Measurements from ENCODE around the gene C1QTNF3. TPM values are rescaled to one million over a fixed set of nuclear protein-coding genes. Genes with fewer than 3 reads are reported as not detected.

C1QTNF3 gene
- total RNA-seq, 2 experiments from 2014 or later, result 1.3 to 1.4 TPM

- intact Hi-C loops (cut with micrococcal nuclease), result no loop called here
- POLR2A ChIA-PET, result interaction anchor here (0.6 to 1.3 kb wide), 2 partner anchors 11 to 14 kb away, joined by 3 read pairs; no protein-coding TSS in a partner anchor
Measured at GRCh38 chr5:34008802-34009201, 34.2 kb downstream of the C1QTNF3 start.

GRCh38 chr5:34007621-34008600, 35.1 kb downstream of the C1QTNF3 start, which contains the start of gene AMACR:
Gene AMACR, minus strand, starts transcription at chr5:34008050. Its CDS starts 31 bp downstream, at chr5:34008019.
- Mint-ChIP-seq H3K27me3 (no peaks in the 10 kb centered on the region), H3K36me3 (ENCODE audit: low read depth) (peaks cover 4% of the 10 kb centered on the region), H3K4me1 (ENCODE audit: low read depth) (peaks cover 27% of the 10 kb centered on the region), H3K9me3 (no peaks in the 10 kb centered on the region), H3K4me3 (peak within 1 kb of the TSS; percentile 86), H3K27ac (peak within 1 kb of the TSS; percentile 92)
- ATAC-seq (peak; percentile 89), DNase-seq (peak; percentile 88)
- CTCF ChIA-PET, result interaction anchor here (1.2 to 2.1 kb wide), 3 partner anchors 10 to 15 kb away, joined by 4 to 7 read pairs (median 5); no protein-coding TSS in a partner anchor
- intact Hi-C loops (cut with micrococcal nuclease), result no loop called here
- TF ChIP-seq CTCF (IDR thresholded peaks at IDR 0.05), result no peak
- POLR2A ChIA-PET, result interaction anchor here (1.3 kb wide), 1 partner anchor 10 kb away, joined by 3 read pairs; no protein-coding TSS in a partner anchor

More at GRCh38 chr5:34008802-34009201, 34.2 kb downstream of the C1QTNF3 start:
- Mint-ChIP-seq H3K27me3 (no peaks in the 10 kb centered on the region), H3K4me1 (ENCODE audit: low read depth) (peaks cover 27% of the 10 kb centered on the region), H3K4me3 (peak overlapping the region; percentile 86), H3K9me3 (no peaks in the 10 kb centered on the region), H3K36me3 (ENCODE audit: low read depth) (peaks cover 4% of the 10 kb centered on the region), H3K27ac (peak overlapping the region; percentile 92)
- ATAC-seq, result no peak
- no peak for TF ChIP-seq CTCF (IDR thresholded peaks at IDR 0.05)
- DNase-seq, result no peak
- CTCF ChIA-PET, result interaction anchor here (1.2 to 2.1 kb wide), 3 partner anchors 11 to 14 kb away, joined by 4 to 7 read pairs (median 5); no protein-coding TSS in a partner anchor

GRCh38 chr5:34007201-34007620, 35.8 kb downstream of the C1QTNF3 start:
- POLR2A ChIA-PET, result interaction anchor here (1.3 kb wide), 1 partner anchor 10 kb away, joined by 3 read pairs; no protein-coding TSS in a partner anchor

GRCh38 chr5:34005681-34006080, 37.3 kb downstream of the C1QTNF3 start:
- Mint-ChIP-seq H3K27ac (no peak overlapping the region), H3K4me3 (no peak overlapping the region), H3K4me1 (ENCODE audit: low read depth) (peaks cover 27% of the 10 kb centered on the region), H3K9me3 (no peaks in the 10 kb centered on the region), H3K27me3 (no peaks in the 10 kb centered on the region), H3K36me3 (ENCODE audit: low read depth) (peaks cover 4% of the 10 kb centered on the region)
- ChIA-PET CTCF (interaction anchor here (1.0 to 1.4 kb wide), 2 partner anchors 8 to 36 kb away, joined by 3 to 6 read pairs; no protein-coding TSS in a partner anchor), POLR2A (interaction anchor here (1.1 kb wide), 1 partner anchor 16 kb away, joined by 3 read pairs; no protein-coding TSS in a partner anchor)
- no peak for ATAC-seq
- intact Hi-C loops (cut with micrococcal nuclease), result no loop called here
- DNase-seq, result no peak
- TF ChIP-seq CTCF (IDR thresholded peaks at IDR 0.05), result no peak

More at GRCh38 chr5:34007201-34007620, 35.8 kb downstream of the C1QTNF3 start:
- Mint-ChIP-seq H3K4me3 (peak overlapping the region; percentile 86), H3K4me1 (ENCODE audit: low read depth) (peaks cover 27% of the 10 kb centered on the region), H3K36me3 (ENCODE audit: low read depth) (peaks cover 4% of the 10 kb centered on the region), H3K27ac (peak overlapping the region; percentile 87), H3K27me3 (no peaks in the 10 kb centered on the region), H3K9me3 (no peaks in the 10 kb centered on the region)
- DNase-seq (no peak), ATAC-seq (no peak)
- CTCF ChIA-PET, result interaction anchor here (2.1 kb wide), 1 partner anchor 10 kb away, joined by 7 read pairs; no protein-coding TSS in a partner anchor
- intact Hi-C loops (cut with micrococcal nuclease), result no loop called here
- no peak for TF ChIP-seq CTCF (IDR thresholded peaks at IDR 0.05)

Measured in activated CD8-positive, alpha-beta T cell treated with anti-CD3 and anti-CD28 coated beads for 36 hours (primary cell).